ENCODE measurements around the gene ANKIB1. TPM values are rescaled to one million over a fixed set of nuclear protein-coding genes. Genes with fewer than 3 reads are reported as not detected.
A peak's percentile ranks its signal among the peaks of the same experiment; 100 is the strongest.

The ANKIB1 gene
- total RNA-seq, 1 donor from 2014 or later: 58.7 TPM

- DNase-seq (ENCODE audit: extremely low spot score, unreplicated experiment): no peak
- peaks cover 30% of the 10 kb centered on the region for H3K36me3 Mint-ChIP-seq
- H3K4me3 Mint-ChIP-seq: no peak overlapping the region
- H3K4me1 Mint-ChIP-seq (ENCODE audit: unreplicated experiment): peaks cover 3% of the 10 kb centered on the region
- peaks cover 4% of the 10 kb centered on the region for H3K9me3 Mint-ChIP-seq
- no peak for TF ChIP-seq CTCF (conservative IDR thresholded peaks at IDR 0.05)
- no peaks in the 10 kb centered on the region for H3K27me3 Mint-ChIP-seq
- H3K27ac Mint-ChIP-seq: peak overlapping the region; percentile 50
These were observed 9.5 kb downstream of the ANKIB1 start for GRCh38 chr7:92255308-92255707.

- no peak for DNase-seq (ENCODE audit: extremely low spot score, unreplicated experiment)
- Mint-ChIP-seq H3K4me1 (ENCODE audit: unreplicated experiment) (no peaks in the 10 kb centered on the region), H3K27ac (no peak overlapping the region), H3K27me3 (no peaks in the 10 kb centered on the region), H3K9me3 (no peaks in the 10 kb centered on the region), H3K36me3 (peaks cover 21% of the 10 kb centered on the region), H3K4me3 (no peak overlapping the region)
- TF ChIP-seq CTCF (conservative IDR thresholded peaks at IDR 0.05): no peak
These were observed 13.3 kb downstream of the ANKIB1 start for GRCh38 chr7:92259062-92259461.

GRCh38 chr7:92259610-92260247, 14.0 kb downstream of the ANKIB1 start:
- H3K9me3 Mint-ChIP-seq: no peaks in the 10 kb centered on the region
- H3K27me3 Mint-ChIP-seq: no peaks in the 10 kb centered on the region
- peaks cover 21% of the 10 kb centered on the region for H3K36me3 Mint-ChIP-seq
- no peak for TF ChIP-seq CTCF (conservative IDR thresholded peaks at IDR 0.05)
- no peak for DNase-seq (ENCODE audit: extremely low spot score, unreplicated experiment)
- no peaks in the 10 kb centered on the region for H3K4me1 Mint-ChIP-seq (ENCODE audit: unreplicated experiment)
- peak overlapping the region; percentile 10 for H3K27ac Mint-ChIP-seq
- H3K4me3 Mint-ChIP-seq: no peak overlapping the region

GRCh38 chr7:92260248-92260781, 14.5 kb downstream of the ANKIB1 start:
- no peak for DNase-seq (ENCODE audit: extremely low spot score, unreplicated experiment)
- Mint-ChIP-seq H3K36me3 (peaks cover 16% of the 10 kb centered on the region), H3K9me3 (no peaks in the 10 kb centered on the region), H3K4me3 (no peak overlapping the region), H3K27me3 (no peaks in the 10 kb centered on the region), H3K27ac (peak overlapping the region; percentile 10), H3K4me1 (ENCODE audit: unreplicated experiment) (no peaks in the 10 kb centered on the region)
- TF ChIP-seq CTCF (conservative IDR thresholded peaks at IDR 0.05): no peak

GRCh38 chr7:92266415-92267241, 20.9 kb downstream of the ANKIB1 start:
- Mint-ChIP-seq H3K27me3 (no peaks in the 10 kb centered on the region), H3K27ac (no peak overlapping the region), H3K4me3 (no peak overlapping the region), H3K4me1 (ENCODE audit: unreplicated experiment) (no peaks in the 10 kb centered on the region), H3K9me3 (no peaks in the 10 kb centered on the region), H3K36me3 (peaks cover 2% of the 10 kb centered on the region)
- DNase-seq (ENCODE audit: extremely low spot score, unreplicated experiment): no peak
- TF ChIP-seq CTCF (conservative IDR thresholded peaks at IDR 0.05): no peak

All from type B pancreatic cell (in vitro differentiated cells).